ENCODE measurements around the gene PPFIA4.
"Not testable (repeated sequence)": the region's sequence is repeated elsewhere in the genome, so short reads cannot be mapped to it uniquely, and the experiment has no call there.

Gene PPFIA4

DNA sequence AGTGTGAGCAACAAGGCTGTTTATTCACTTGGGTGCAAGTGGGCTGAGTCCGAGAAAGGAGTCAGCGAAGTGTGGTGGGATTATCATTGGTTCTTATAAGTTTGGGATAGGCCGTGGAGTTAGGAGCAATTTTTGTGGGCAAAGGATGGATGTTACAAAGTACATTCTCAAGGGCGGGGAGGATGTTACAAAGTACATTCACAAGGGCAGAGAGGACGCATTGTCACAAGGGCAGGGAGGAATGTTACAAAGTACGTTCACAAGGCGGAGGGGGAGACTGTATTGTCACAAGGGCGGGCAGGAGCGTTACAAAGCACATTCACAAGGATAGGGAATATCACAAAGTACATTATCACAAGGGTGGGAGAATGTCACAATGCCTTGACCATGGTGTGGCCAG lies 24.3 kb upstream of the PPFIA4 start:
- H3K27ac ChIP-seq, result no peak overlapping the region
- TF ChIP-seq, protein P1, sequence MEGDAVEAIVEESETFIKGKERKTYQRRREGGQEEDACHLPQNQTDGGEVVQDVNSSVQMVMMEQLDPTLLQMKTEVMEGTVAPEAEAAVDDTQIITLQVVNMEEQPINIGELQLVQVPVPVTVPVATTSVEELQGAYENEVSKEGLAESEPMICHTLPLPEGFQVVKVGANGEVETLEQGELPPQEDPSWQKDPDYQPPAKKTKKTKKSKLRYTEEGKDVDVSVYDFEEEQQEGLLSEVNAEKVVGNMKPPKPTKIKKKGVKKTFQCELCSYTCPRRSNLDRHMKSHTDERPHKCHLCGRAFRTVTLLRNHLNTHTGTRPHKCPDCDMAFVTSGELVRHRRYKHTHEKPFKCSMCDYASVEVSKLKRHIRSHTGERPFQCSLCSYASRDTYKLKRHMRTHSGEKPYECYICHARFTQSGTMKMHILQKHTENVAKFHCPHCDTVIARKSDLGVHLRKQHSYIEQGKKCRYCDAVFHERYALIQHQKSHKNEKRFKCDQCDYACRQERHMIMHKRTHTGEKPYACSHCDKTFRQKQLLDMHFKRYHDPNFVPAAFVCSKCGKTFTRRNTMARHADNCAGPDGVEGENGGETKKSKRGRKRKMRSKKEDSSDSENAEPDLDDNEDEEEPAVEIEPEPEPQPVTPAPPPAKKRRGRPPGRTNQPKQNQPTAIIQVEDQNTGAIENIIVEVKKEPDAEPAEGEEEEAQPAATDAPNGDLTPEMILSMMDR (IDR thresholded peaks at IDR 0.05), result no peak
- H3K4me3 ChIP-seq, result no peak overlapping the region
- DNase-seq (ENCODE audit: low spot score), result no peak

DNA sequence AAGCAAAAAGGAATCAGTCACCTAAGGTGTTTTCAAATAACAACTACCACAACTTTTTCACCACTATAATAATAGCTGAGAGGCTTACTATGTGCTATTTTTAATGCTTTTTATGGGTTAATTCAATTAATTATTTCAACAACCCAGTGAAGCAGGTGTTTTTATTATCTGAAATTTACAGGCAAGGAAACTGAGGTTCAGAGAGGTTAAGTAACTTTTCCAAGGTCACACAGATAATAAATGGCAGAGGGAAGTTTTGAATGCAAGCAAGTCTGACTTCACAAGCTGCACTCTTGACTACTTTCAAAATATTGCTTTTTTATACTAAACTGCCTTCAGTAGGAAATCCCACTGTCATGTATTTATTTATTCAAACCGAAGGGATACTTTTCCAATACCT lies 23.3 kb upstream of the PPFIA4 start:
- DNase-seq (ENCODE audit: low spot score), result no peak
- H3K27ac ChIP-seq, result no peak overlapping the region
- no peak overlapping the region for H3K4me3 ChIP-seq
- TF ChIP-seq, protein P1 (IDR thresholded peaks at IDR 0.05), result no peak

DNA sequence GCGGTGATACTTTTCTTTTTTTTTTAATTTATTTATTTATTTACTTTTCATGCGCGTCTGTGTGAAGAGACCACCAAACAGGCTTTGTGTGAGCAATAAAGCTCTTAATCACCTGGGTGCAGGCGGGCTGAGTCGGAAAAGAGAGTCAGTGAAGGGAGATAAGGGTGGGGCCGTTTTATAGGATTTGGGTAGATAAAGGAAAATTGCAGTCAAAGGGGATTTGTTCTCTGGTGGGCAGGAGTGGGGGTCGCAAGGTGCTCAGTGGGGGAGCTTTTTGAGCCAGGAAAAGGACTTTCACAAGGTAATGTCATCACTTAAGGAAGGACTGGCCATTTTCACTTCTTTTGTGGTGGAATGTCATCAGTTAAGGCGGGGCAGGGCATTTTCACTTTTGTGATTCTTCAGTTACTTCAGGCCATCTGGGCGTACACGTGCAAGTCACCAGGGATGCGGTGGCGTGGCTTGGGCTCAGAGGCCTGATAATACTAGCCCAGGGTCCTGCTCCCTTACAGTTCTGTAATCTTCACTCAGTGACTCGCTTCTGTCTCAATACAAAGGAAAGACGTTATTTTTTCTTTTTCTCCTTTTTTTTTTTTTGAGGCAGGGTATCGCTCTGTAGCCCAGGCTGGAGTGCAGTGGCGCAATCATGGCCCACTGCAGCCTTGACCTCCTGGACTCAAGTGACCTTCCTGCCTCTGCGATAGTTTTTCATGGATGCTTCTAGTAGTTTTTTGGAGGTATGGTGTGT lies 20.7 kb upstream of the PPFIA4 start:
- H3K4me3 ChIP-seq, result peak overlapping the region; percentile 91

DNA sequence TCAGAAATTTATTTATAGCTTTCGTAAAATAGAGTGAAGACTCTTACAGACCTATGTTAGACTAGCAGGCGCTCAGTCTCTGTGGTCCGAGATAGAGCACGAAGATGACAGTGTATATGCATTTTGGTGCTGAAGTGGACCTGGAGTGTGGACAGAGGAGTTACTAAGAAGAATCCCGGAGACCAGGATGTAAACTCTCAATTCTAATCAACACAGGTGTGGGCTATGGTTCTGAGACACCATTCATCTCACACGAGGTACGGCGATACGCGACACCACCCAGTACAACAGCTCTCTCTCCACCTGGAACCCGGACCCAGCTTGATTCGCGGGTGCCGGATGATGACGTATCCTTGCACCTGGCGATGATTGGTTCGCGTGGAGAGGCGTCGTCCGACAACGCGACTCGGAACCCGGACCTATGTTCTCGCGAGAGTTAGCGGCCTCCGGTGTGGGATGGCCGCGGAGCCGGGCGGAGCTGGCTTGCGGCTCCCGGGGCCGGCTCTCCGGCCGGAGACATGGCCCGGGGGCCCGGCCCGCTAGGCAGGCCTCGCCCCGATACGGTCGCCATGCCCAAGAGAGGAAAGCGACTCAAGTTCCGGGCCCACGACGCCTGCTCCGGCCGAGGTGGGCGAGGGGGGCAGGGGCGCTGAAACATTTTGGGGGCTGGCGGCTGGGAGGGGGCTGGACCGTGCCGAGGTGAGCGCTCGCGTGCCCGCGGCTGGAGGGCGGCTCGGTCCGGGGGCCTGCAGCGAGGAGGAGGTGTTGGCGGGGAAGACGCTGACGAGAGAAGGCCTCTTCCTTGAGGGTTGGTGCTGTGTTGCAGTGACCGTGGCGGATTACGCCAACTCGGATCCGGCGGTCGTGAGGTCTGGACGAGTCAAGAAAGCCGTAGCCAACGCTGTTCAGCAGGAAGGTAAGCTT lies 19.1 kb upstream of the PPFIA4 start, which contains the start of gene TMEM183A:
Gene TMEM183A, plus strand, starts transcription at position 427 of the 924 bp plus-strand sequence. Its CDS starts 92 bp downstream, at position 519.
- TF ChIP-seq, protein P1 (IDR thresholded peaks at IDR 0.05), result no peak
- DNase-seq (ENCODE audit: low spot score), result peak; percentile 95
- H3K4me3 ChIP-seq, result peak within 1 kb of the TSS; percentile 91
- peak within 1 kb of the TSS; percentile 88 to 96 for H3K27ac ChIP-seq

More for the DNA sequence above, 20.7 kb upstream of the PPFIA4 start:
- H3K27ac ChIP-seq; DNase-seq (ENCODE audit: low spot score): not testable (repeated sequence)

DNA sequence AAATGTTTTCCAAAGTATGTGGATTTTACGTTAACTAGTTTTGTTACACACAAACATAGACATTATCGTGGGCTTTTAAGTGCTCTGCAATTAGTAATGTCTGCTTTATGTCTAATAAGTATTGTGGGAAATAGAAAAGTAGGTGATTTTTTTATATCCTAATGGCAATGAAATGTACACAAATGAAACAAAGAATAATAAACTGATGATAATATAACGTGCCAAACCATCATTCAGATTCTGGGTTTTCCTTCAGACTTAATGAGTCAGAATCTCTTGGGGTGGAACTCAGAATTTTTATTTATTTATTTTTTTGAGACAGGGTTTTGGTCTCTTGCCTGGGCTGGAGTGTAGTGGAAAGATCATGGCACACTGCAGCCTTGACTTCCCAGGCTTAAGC lies 17.1 kb upstream of the PPFIA4 start:
- TF ChIP-seq, protein P1 (IDR thresholded peaks at IDR 0.05), result no peak
- Histone ChIP-seq H3K4me3 (no peak overlapping the region), H3K27ac (no peak overlapping the region)
- no peak for DNase-seq (ENCODE audit: low spot score)

DNA sequence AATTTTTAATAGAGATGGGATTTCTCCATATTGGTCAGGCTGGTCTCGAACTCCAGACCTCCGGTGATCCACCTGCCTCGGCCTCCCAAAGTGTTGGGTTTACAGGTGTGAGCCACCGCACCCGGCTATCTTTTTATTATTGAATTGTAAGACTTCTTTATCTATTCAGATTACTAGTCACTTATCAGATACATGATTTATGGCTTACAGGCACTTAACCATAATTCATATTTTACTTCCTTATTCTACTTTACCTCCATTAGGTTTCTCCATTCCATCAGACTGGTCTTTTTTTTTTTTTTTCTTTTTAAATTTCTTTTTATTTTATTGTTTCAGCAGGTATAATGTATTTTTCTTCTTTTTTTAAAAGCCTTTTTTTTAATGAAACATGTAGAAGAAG lies 14.7 kb upstream of the PPFIA4 start:
- H3K27ac ChIP-seq, result no peak overlapping the region
- TF ChIP-seq, protein P1 (IDR thresholded peaks at IDR 0.05), result no peak
- no peak overlapping the region for H3K4me3 ChIP-seq
- DNase-seq (ENCODE audit: low spot score), result no peak

DNA sequence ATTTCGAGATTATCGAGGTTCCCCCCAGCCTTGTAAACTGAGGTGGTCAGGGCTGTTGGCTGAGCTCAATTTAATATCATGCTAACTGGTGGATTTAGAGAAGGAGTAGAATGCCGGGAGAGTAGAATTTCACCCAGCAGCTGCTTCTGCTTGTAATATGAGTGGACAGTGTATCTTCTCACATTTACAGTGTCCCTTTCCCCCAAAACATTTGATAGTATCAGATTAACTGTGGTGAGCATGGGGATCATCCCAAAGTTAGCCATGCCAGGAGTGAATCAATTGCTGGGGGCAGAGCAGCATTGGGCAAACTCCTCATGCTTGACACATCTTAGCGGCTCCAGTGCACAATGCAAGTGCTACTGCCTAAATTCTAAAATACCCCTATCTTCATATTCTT lies 9.2 kb upstream of the PPFIA4 start:
- no peak overlapping the region for H3K4me3 ChIP-seq
- DNase-seq (ENCODE audit: low spot score), result no peak
- no peak overlapping the region for H3K27ac ChIP-seq
- TF ChIP-seq, protein P1 (IDR thresholded peaks at IDR 0.05), result no peak
